HG03442 (cell line): ENCODE results near the gene TBC1D8B.
A peak's percentile ranks its signal among the peaks of the same experiment; 100 is the strongest.
"Not testable (repeated sequence)": the region's sequence is repeated elsewhere in the genome, so short reads cannot be mapped to it uniquely, and the experiment has no call there.

Source experiments
- ATAC-seq: cut with Tn5 transposase; IDR thresholded peaks from one replicate; pipeline ENCODE4 v1.9.1; 2021; ENCODE audit warnings: mild to moderate bottlenecking, moderate library complexity; ENCODE audit not compliant: unreplicated experiment

TBC1D8B gene

GRCh38 chrX:106802388-106803275 lies at the start of gene TBC1D8B:
TSS of gene TBC1D8B (plus strand) at chrX:106802673. CDS start at chrX:106802854, 181 bp downstream.
- peak; percentile 97 for ATAC-seq

DNA sequence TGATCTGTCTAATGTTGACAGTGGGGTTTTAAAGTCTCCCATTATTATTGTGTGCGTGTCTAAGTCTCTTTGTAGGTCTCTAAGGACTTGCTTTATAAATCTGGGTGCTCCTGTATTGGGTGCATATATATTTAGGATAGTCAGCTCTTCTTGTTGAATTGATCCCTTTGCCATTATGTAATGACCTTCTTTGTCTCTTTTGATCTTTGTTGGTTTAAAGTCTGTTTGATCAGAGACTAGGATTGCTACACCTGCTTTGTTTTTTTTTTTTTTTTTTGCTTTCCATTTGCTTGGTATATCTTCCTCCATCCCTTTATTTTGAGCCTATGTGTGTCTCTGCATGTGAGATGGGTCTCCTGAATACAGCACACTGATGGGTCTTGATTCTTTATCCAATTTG lies 33.2 kb upstream of the TBC1D8B start:
- not testable (repeated sequence) for ATAC-seq

- ATAC-seq, result no peak
Observed at GRCh38 chrX:106774981-106775380, 27.5 kb upstream of the TBC1D8B start.

DNA sequence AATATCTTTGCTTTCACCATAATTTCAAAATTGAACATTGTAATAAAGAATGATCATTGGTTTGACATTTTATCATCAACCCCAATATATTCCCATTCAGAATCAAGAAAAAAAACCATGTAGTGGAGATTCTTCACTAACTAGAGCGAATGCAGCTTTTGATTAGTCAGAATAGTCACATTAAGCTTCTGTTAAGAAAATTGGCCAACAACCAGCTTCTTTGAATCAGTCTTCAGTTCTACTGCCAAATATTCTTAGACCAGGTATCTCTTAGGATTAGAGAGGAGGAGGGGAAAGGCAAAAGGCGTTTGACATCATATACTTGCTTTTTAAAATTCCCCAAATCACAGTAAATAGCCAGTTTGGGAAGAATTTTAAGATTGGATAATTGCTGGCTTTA lies 22.2 kb upstream of the TBC1D8B start:
- ATAC-seq, result no peak

DNA sequence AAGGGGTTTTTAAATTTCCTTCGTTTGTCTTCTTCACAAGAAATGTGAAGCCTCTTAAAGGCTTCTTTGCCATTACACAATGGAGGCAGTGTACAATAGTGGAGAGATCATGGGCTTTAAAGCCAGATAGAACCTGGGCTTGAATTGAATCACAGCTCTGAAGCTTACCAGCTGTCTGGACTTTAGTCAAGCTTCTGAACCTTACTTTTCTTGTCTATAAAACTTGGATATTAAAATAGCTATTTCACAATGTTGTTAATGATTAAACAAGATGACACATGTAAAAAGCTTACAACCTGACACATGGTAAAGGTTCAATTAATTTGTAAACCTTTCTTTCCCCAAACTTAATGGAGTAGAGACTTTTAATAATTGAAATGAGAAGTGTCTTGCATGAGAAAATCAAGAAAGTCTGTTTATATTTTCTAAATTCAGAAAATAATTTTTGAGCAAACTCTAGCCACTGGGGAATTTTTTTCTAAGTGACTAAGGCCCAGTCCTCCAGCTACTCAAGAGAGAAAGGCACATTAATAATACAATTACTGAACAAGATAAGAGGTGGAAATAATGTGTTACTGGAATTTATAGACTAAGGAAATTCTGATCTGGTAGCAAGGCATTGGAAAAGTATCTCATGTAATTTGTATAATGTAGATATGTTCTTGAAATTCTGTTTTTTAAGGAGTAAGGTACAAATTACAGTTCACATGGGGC lies 21.7 kb upstream of the TBC1D8B start:
- no peak for ATAC-seq

DNA sequence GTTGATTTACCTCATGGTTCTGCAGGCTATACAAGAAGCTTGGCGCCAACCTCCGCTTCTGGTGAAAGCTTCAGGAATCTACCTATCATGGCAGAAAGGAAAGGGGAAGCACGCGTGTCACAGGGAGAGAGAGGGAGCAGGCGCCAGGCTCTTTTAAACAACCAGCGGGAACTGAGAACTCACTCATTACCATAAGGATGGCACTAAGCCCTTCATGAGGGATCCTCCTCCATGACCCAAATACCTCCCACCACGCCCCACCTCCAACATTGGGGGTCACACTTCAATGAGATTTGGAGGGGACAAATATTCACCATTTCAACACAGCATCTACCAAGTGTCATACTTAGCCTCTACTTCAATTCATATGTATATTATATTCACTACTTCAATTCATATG lies 18.8 kb upstream of the TBC1D8B start:
- ATAC-seq, result no peak

- ATAC-seq, result no peak
Observed at GRCh38 chrX:106791495-106791894, 11.0 kb upstream of the TBC1D8B start.

GRCh38 chrX:106802063-106802387 lies 448 bp upstream of the TBC1D8B start:
- peak; percentile 18 for ATAC-seq

DNA sequence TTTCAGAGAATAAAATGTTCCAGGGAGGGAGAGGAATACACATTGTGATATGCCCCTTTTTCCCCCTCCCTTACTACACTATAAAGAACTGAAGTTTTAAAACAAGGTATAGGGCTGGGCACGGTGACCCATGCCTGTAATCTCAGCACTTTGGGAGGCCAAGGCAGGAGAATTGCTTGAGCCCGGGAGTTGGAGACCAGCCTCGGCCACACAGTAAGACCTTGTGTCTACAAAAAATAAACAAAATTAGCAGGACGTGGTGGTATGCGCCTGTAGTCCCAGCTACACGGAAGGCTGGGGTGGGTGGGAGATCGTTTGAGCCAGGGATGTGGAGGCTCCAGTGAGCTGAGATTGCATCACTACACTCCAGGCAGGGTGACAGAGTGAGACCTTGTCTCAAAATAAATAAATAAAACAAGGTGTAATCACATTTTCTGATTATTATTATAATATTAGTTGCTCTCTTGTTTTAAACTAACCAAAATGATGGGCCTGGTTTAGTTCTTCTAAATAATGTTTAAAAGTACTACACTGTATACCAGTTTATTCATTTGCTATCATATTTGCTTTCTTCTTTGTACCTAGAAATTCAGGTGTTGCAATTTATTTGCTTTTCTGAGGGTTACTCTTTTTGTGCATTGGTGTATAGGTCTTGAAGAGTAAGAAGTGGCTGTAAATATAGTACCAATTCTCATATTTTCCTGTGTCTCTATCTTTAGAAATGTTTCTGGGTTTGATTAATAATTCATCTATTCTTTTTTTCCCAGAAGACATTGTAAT lies 8.8 kb downstream of the TBC1D8B start:
- ATAC-seq, result no peak

DNA sequence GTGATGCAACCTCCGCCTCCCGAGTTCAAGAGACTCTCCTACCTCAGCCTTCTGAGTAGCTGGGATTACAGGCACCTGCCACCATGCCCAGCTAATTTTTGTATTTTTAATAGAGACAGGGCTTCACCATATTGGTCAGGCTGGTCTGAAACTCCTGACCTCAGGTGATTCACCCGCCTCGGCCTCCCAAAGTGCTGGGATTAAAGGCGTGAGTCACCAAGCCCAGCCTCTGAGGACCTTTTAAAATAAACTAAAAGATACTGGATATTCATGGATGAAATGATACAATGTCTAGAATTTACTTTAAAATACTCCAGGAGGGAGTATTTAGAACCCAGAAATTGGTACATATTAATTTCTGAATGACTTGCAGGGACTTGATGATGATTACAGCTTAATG lies 10.5 kb downstream of the TBC1D8B start:
- ATAC-seq, result not testable (repeated sequence)

- ATAC-seq, result not testable (repeated sequence)
Observed at GRCh38 chrX:106814093-106814492, 11.6 kb downstream of the TBC1D8B start.

DNA sequence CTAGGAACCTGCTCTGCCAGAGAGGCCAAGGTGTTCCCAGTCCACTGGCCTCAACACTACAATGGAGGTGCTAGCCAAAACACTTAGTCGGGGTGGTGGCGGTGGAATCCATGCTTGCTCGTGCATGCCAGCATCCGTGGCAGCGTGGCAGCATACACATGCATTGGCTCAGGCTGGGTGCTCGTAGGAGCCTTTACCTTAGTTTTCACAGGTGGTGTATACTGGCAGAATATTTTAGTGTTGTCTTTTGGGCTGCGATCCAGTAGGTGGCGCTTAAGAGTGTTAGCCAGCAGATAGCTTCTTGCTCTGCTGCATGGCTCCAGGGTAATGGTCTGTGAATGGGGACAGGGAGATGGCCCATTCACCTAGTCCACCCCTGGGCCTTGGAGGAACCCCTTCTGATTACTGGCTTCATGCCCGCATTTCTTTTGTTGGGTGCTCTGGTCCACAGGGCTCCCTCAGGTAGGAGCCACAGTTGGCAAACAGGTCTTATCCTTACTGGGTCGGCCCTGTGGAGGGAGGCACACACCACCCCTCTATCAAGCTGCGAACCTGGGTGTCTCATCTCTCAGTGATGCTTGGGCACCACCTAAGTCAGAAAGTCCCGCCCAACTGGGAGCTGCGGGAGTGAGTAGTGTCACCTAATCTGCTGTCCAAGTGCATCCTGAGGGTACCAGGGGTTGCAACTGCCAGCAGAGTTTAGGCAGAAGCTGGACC lies 60.7 kb downstream of the TBC1D8B start:
- peak; percentile 73 for ATAC-seq

DNA sequence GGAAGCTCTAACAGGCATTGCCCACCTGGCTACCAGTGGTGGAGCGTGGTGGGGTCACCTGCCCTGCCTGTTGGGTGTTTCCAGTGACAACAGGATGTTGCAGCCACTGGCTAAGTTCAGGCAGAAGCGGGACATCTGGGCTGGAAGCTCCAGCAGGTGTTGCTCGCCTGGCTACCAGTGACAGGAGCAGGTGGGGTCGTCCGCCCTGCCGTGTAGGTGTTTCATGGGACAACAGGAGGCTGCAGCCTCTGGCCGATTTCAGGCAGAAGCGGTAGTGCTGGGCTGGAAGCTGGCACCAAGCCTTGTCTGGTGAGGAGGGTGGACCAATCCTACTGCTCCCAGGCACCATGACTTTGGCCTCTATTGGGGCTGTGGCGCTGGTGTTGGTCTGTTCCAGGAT lies 61.2 kb downstream of the TBC1D8B start:
- no peak for ATAC-seq

DNA sequence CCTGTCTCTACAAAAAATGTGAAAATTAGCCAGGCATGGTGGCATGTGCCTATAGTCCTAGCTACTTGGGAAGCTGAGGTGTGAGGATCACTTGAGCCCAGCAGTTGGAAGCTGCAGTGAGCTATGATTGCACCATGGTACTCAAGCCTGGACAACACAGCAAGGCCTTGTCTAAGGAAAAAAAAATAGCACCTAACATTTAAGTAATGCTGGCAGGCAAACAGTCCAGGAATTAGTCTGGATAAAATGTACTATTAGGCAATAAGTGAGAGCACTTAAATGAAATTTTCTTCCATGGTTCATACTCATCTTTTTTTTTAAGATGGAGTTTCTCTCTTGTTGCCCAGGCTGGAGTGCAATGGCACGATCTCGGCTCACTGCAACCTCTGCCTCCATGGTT lies 70.3 kb downstream of the TBC1D8B start:
- ATAC-seq, result not testable (repeated sequence)

GRCh38 chrX:106874075-106874474 lies 71.6 kb downstream of the TBC1D8B start:
- no peak for ATAC-seq

GRCh38 chrX:106875151-106875550 lies 72.7 kb downstream of the TBC1D8B start:
- no peak for ATAC-seq

GRCh38 chrX:106889468-106889867 lies 87.0 kb downstream of the TBC1D8B start:
- no peak for ATAC-seq

DNA sequence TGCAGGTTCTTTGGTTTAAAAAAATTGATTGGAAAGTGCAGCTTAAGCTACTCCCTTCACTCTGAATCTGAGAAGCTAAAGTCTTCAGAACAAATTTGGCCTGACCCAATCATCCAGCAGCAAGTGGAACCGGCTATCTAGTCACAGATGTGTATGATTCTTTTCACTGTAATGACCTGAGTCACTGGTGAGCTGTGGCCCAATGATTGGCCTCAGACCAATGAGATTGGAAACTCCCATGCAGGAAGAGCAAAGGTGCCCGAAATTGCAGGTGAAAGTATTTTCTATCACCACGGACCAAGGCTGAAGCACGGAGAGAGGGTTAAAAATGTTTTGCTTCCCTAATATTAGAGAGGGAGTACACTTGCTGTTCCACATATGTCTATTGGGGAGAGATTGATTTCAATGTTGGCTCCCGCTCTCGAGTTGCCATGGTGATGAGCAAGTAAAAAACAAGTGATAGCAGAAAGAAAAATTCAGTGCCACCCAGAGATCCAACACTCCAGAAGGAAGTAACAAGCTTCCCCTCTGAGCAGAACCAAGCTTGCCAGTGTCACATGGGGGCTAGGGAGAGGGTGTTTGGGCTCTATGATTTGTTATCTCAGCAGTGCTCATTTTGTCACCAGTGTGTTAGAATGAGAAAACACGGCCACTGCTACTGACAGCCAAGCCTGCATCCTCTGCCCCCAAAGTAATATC lies 89.4 kb downstream of the TBC1D8B start:
- ATAC-seq, result no peak

GRCh38 chrX:106894392-106894909 lies 92.0 kb downstream of the TBC1D8B start:
- ATAC-seq, result peak; percentile 90

- no peak for ATAC-seq
Observed at GRCh38 chrX:106894978-106895452, 92.5 kb downstream of the TBC1D8B start.
